NCI-H2171 treated with DMSO at 0.1 percent for 48 hours (cell line): ENCODE measurements around the gene EML1.
A peak's percentile ranks its signal among the peaks of the same experiment; 100 is the strongest.

ENCODE experiments used
- DNase-seq: peaks from one replicate; lab custom pipeline; 2025; lab: John Stamatoyannopoulos, UW

The EML1 gene

DNA sequence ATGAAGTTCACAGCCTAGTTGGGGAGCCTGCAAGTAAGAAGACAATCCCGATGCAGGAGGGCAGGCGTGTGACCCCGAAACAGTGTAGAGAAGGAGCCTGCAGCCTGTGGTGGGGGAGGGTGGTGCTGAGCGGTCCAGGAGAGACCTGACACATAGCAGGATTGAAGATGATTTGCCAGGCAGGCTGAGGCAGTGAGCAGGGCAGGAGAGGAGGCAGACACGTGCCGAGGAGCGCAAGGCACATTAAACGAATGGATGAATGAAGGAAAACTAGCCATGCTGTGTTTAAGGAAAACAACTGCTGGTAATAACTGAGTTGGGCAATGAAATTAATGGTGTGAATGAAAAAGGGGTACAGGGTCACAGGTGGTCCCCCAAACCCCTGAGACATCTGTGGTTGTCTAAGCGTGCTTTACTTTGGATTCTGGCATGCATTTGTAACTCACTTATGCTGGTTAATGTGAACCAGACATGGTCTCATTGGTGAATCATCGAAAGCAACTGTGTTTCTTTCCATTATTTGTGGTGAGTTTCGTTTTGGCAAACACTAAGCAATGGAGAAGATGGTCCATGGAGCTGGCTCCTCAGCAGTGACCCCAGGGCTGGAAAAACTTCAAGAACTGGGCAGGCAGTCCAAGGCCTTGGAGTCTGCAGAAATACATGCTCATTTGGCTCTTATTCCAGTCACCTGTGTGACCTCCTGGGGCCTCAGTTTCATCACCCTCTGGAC lies 175.1 kb downstream of the EML1 start:
- DNase-seq: no peak

DNA sequence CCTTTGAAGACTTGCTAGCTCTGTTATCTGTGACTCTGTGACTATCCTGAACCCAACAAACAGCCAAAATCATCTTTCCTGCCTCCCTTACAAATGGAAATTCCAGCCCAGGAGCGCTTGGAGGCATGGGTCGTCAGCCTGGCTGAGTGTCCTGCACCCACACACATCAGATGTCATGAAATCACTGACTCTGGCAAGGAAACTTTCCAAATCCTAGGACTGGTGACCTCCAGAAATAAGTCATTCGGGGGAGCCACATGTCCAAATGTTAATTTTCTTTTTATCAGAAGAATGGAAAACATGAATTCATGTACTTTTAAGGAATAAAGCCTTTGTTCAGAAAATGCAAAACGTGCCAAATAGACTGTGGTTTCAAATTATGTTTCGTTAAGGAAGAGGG lies 175.7 kb downstream of the EML1 start:
- no peak for DNase-seq

GRCh38 chr14:99969673-99970322 lies 176.6 kb downstream of the EML1 start:
- no peak for DNase-seq

GRCh38 chr14:99971087-99971940 lies 178.1 kb downstream of the EML1 start:
- DNase-seq: peak; percentile 91

DNA sequence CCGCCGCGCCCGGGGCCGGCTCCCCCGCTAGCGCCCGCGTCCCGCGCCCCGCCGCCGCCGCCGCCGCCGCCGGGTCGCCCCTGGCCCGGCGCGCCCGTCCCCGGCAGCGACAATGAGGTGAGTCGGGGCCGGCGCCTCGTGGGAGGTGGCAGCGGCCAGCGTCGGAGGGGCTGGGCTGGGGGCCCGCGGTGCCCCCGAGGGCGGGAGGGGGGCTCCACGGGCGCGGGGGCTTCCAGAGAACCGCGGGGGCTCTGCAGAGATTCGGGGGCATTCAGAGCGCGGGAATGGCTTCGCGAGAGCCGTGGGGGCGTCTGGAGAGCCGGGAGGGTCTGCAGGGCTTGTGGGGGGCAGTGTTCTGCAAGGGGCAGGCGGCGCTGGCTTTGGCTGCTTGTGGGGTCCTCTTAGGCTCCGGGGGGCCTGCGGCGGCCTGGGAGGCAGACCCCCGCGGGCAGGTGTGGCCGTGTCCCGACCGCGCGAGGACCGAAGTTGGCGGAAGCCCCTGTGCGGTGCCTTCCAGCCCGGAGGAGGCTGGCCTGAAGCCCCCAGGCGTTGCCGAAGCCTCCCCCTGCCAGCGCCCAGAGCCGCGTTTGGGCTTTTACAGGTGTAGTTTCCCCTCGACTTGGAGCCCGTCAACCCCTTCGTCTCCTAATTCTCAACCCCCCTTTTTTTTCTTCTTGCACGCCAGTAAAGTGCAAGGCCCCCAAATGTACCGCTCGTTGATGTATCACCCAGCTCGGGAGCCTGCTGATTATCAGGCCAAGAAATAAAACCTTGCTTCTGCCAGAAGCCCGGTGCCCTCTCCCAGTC lies 178.9 kb downstream of the EML1 start:
- DNase-seq: peak; percentile 54

GRCh38 chr14:99972748-99973466 lies 179.7 kb downstream of the EML1 start:
- no peak for DNase-seq

DNA sequence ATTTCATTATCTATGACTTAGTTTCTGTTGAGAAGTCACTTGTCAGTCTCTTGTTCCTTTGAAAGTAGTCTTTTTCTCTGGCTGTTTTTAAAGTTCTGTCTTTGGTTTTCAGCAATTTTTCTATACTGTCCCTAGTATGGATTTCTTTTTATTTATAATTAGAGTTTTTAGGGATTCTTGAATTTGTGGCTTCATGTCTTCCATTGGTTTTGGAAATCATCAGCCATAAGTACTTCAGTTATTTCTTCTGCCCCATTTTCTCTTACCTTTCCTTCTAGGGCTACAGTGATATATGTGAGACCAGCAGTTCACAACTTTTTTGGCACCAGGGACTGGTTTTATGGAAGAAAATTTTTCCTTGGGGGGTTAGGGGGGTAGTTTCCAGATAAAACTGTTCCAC lies 182.0 kb downstream of the EML1 start:
- no peak for DNase-seq

DNA sequence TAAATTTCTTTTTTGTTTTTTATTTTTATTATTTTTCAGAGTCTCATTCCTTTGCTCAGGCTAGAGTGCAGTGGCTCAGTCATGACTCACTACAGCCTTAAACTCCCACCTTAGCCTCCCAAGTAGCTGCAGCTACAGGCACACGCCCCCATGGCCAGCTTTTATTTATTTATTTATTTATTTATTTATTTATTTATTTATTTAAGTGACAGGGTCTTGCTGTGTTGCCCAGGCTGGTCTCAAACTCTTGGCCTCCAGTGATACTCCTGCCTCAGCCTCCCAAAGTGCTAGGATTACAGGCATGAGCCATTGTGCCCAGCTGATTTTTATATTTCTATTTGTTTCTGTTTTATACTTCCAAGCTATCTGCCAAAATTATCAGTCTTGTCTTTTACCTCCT lies 182.8 kb downstream of the EML1 start:
- DNase-seq: no peak

DNA sequence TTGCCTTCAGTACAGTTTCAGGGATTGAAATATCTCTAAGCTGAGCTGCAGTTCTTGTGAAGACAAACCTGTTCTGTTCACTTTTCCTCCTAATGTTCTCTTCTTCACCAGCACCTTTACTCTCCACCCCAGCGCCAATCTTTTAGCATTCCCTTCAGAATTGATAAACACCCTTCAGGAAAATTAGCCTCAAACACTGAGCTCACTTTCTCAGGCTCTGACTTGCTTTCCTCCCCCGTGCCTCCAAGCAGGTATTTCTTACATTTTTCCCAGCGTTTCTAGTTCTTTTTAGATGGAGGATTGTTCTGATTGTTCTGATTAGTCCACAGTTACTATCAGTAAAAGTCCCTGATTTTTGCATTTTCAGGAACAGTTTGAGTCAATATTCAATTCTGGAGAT lies 183.5 kb downstream of the EML1 start:
- DNase-seq: no peak

DNA sequence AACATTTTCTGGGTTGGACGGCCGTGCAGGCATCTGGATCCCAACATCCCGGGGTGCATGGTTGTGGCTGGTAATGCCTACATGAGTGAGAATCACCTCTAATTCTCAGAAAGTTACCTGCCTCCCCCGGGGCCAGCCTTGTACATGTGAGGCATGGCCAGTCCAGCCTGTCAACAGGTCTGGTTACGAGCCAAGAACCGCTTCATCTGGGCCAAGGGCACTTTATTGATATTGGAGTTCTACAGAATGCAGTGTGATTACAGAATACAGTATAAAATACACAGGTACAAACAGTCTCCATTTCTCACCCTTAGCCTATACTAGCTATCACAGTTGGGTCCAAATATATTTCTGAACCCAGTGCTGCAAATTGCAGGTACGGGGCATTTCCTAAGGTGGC lies 187.1 kb downstream of the EML1 start:
- DNase-seq: no peak

GRCh38 chr14:99981806-99982205 lies 188.6 kb downstream of the EML1 start:
- DNase-seq: no peak

DNA sequence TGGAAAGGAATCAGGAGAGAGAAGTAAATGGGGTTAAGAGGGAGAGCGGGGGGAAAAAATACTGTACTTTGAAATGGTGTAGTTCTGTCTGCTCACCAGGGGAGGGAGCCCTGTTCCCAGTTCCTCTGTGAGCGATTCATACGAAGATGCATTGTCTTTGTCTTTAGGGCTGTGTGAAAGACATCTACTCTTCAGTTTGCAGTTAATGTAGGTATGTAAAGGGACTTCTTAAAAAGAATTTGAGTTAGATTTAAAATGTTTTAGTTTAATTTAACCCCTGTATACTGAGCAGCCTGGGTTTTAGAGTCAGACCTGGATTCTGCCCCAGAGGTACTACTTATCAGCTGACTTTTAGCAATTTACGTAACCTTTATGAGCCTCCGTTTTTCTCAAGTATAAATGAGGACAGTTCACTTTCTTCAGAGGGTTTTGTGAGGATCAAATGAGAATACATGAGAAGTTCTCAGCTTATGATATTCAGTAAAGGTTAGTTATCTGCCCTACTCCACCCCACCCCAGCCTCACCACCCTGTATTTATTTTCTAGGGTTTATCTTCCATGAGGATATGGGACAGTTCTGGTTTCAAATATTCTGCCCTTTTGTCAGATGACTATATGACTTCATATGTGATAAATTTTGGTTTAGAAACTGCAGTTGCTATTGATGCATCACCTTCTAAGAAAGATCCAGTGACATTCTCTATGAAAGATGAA lies 189.5 kb downstream of the EML1 start:
- peak; percentile 82 for DNase-seq

- DNase-seq: no peak
Measured at GRCh38 chr14:99983251-99984015, 190.2 kb downstream of the EML1 start.

DNA sequence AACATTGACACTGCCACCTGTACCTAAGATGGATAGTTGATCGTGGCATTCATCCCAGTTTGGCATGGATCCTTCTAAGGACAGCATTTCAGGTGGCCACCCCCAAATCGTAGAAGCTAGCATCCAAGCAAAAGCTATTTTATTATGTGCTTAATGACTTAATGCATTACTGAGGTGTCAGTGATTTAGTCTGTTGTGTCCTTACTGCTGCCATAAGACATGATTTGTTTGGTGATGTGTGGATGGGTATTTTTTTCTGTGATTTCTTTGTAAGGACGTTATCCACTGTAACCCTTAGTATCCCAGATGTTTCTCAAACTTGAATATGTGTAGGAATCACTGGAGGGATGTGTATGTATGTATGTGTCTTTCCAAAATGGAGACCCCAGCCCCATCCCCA lies 190.8 kb downstream of the EML1 start:
- no peak for DNase-seq

- DNase-seq: peak; percentile 59
Measured at GRCh38 chr14:99986396-99986795, 193.2 kb downstream of the EML1 start.

GRCh38 chr14:99989032-99989431 lies 195.8 kb downstream of the EML1 start:
- no peak for DNase-seq

GRCh38 chr14:99990268-99991170 lies 197.3 kb downstream of the EML1 start:
- no peak for DNase-seq

DNA sequence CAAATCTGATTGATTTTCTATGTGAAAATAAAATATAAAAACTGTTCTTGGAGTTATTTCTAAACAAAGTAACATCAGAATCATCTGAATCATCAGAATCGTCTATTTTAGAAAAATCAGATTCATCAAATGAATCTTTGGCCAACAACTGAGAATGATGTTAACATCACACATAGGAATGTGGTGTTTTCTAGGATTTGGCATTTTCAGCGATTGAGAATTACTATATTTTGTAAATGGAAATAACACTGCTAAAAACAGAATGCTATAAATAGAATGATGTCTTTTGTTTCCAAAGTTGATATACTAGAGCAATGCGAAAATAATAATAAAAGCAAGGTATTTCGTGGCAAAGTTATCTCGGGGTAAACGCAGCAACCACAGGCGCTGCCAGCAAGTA lies 198.1 kb downstream of the EML1 start:
- DNase-seq: no peak
